Measurements from ENCODE around the gene LYRM4. TPM values are rescaled to one million over a fixed set of nuclear protein-coding genes. Genes with fewer than 3 reads are reported as not detected.
"Not testable (repeated sequence)": the region's sequence is repeated elsewhere in the genome, so short reads cannot be mapped to it uniquely, and the experiment has no call there.

Gene LYRM4
- total and polyA plus RNA-seq, 4 donors, result 15.2 to 23.2 (median 19.1) TPM

DNA sequence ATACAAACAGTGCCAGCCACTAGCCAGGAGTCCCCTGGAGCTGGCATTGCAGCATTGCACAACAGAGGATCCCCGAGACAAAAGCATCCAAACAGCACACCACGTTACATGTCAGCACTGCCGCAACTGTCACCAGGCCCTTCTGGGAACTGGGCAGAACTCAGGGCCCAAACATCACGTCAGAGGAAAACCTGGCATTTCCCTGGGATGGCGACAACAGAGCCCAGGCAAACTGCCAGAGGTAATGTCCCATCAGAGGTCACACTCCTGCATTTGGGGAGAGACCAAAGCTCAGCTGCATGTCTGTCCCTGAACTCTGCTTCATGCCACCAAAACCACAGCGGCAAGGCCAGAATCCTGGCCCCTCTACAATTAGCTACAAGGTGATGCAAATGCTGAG lies 139.3 kb downstream of the LYRM4 start:
- Histone ChIP-seq H3K4me3 (no peak overlapping the region), H3K9me3 (ENCODE audit: control insufficient read depth in 4 of 4, insufficient read depth in 3 of 4, low read length in 3 of 4) (no peaks in the 10 kb centered on the region), H3K9ac (ENCODE audit: insufficient read depth in 1 of 2, low read length in 2 of 2) (no peak overlapping the region), H3K27ac (ENCODE audit: low read depth in 1 of 2, low read length in 1 of 2) (no peak overlapping the region), H3K4me1 (ENCODE audit: control insufficient read depth in 5 of 5, insufficient read depth in 5 of 5, low read length in 5 of 5) (peaks cover 0 to 13% (median 0%) of the 10 kb centered on the region in 5 donors), H3K27me3 (ENCODE audit: control insufficient read depth in 3 of 3, insufficient read depth in 3 of 3, low read length in 2 of 3) (no peaks in the 10 kb centered on the region), H3K36me3 (ENCODE audit: control insufficient read depth in 4 of 4, insufficient read depth in 4 of 4, low read length in 4 of 4) (no peaks in the 10 kb centered on the region)
- TF ChIP-seq, protein P1, sequence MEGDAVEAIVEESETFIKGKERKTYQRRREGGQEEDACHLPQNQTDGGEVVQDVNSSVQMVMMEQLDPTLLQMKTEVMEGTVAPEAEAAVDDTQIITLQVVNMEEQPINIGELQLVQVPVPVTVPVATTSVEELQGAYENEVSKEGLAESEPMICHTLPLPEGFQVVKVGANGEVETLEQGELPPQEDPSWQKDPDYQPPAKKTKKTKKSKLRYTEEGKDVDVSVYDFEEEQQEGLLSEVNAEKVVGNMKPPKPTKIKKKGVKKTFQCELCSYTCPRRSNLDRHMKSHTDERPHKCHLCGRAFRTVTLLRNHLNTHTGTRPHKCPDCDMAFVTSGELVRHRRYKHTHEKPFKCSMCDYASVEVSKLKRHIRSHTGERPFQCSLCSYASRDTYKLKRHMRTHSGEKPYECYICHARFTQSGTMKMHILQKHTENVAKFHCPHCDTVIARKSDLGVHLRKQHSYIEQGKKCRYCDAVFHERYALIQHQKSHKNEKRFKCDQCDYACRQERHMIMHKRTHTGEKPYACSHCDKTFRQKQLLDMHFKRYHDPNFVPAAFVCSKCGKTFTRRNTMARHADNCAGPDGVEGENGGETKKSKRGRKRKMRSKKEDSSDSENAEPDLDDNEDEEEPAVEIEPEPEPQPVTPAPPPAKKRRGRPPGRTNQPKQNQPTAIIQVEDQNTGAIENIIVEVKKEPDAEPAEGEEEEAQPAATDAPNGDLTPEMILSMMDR (IDR thresholded peaks at IDR 0.05; ENCODE audit: control extremely low read depth, extremely low read depth), result no peak
- DNase-seq (no peak), ATAC-seq (ENCODE audit: insufficient read depth, low FRiP score) (no peak)
- WGBS, 2 donors, result 56 to 75% methylated on average over 6 of the region's 6 CpGs

DNA sequence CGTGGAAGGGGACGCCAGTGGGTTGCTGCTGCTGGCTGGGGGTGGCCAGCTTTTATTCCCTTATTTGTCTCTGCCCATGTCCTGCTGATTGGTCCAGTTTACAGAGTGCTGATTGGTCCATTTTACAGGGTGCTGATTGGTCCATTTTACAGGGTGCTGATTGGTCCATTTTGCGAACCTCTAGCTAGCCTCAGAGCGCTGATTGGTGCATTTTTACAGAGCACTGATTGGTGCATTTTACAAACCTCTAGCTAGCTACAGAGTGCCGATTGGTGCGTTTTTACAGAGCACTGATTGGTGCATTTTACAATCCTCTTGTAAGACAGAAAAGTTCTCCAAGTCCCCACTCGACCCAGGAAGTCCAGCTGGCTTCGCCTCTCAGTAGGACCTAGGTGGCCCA lies 140.2 kb downstream of the LYRM4 start:
- not testable (repeated sequence) for H3K27ac ChIP-seq (ENCODE audit: low read depth in 1 of 2, low read length in 1 of 2); ATAC-seq (ENCODE audit: insufficient read depth, low FRiP score); H3K4me3 ChIP-seq; H3K9ac ChIP-seq (ENCODE audit: insufficient read depth in 1 of 2, low read length in 2 of 2); DNase-seq; H3K27me3 ChIP-seq (ENCODE audit: control insufficient read depth in 3 of 3, insufficient read depth in 3 of 3, low read length in 2 of 3); H3K9me3 ChIP-seq (ENCODE audit: control insufficient read depth in 4 of 4, insufficient read depth in 3 of 4, low read length in 3 of 4); H3K36me3 ChIP-seq (ENCODE audit: control insufficient read depth in 4 of 4, insufficient read depth in 4 of 4, low read length in 4 of 4)
- peaks cover 0 to 13% (median 0%) of the 10 kb centered on the region in 5 donors for H3K4me1 ChIP-seq (ENCODE audit: control insufficient read depth in 5 of 5, insufficient read depth in 5 of 5, low read length in 5 of 5)
- WGBS, 2 donors, result 95 to 99% methylated on average over 8 of the region's 8 CpGs

DNA sequence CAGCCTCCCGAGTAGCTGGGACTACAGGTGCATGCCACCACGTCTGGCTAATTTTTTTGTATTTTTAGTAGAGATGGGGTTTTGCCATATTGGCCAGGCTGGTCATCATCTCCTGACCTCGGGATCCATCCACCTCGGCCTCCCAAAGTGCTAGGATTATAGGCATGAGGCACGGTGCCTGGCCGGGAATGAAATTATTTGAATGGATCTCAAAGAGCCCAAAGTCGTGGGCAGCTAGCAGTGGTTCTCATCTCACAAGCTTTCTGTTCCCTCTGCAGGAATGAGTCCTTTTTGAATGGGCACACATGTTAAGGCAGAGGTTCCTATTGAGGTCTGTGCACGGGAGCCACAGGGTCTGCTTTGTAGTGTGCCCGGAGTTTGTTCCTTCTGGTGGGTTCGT lies 140.7 kb downstream of the LYRM4 start:
- no peaks in the 10 kb centered on the region for H3K27me3 ChIP-seq (ENCODE audit: control insufficient read depth in 3 of 3, insufficient read depth in 3 of 3, low read length in 2 of 3)
- DNase-seq (no peak), ATAC-seq (ENCODE audit: insufficient read depth, low FRiP score) (no peak)
- H3K9me3 ChIP-seq (ENCODE audit: control insufficient read depth in 4 of 4, insufficient read depth in 3 of 4, low read length in 3 of 4), result no peaks in the 10 kb centered on the region
- peaks cover 0 to 13% (median 3%) of the 10 kb centered on the region in 5 donors for H3K4me1 ChIP-seq (ENCODE audit: control insufficient read depth in 5 of 5, insufficient read depth in 5 of 5, low read length in 5 of 5)
- H3K36me3 ChIP-seq (ENCODE audit: control insufficient read depth in 4 of 4, insufficient read depth in 4 of 4, low read length in 4 of 4), result no peaks in the 10 kb centered on the region
- 89 to 94% methylated on average over 10 of the region's 10 CpGs for WGBS, 2 donors
- no peak overlapping the region for H3K27ac ChIP-seq (ENCODE audit: low read depth in 1 of 2, low read length in 1 of 2)
- TF ChIP-seq, protein P1 (IDR thresholded peaks at IDR 0.05; ENCODE audit: control extremely low read depth, extremely low read depth), result no peak
- H3K9ac ChIP-seq (ENCODE audit: insufficient read depth in 1 of 2, low read length in 2 of 2), result no peak overlapping the region
- no peak overlapping the region for H3K4me3 ChIP-seq

DNA sequence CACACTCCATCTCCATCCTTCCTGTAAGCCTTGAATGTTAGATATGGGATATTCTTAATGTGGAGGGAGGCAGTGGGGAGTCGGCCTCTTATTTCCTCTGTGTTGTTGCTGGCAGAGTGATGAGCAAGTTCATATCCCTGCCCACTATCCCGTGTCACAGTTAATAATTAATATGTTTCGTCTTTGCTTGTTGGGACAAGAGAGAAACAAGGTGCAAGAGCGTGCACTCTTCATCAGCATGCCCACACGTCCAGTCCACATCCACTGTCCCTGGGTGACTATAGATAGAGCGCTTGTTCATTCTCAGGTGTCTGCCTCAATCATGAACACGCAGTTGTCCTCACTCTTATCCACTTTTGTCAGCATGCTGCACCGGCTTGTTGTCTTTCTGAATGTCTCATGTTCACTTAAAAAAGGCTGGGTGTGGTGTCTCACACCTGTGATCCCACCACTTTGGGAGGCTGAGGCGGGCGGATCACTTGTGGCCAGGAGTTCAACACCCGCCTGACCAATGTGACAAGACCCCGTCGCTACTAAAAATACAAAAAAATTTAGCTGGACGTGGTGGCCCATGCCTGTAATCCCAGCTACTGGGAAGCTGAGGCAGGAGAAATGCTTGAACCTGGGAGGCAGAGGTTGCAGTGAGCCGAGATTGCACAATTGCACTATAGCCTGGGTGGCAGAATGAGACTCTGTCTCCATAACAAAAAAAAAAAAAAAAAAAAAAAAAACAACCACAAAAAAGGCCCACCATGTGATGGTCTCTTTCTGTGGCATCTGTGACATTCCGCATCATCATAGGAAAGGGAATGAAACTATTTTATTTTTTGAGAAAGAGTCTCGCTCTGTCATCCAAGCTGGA lies 141.4 kb downstream of the LYRM4 start:
- no peaks in the 10 kb centered on the region for H3K36me3 ChIP-seq (ENCODE audit: control insufficient read depth in 4 of 4, insufficient read depth in 4 of 4, low read length in 4 of 4)
- H3K27me3 ChIP-seq (ENCODE audit: control insufficient read depth in 3 of 3, insufficient read depth in 3 of 3, low read length in 2 of 3), result no peaks in the 10 kb centered on the region
- no peaks in the 10 kb centered on the region for H3K9me3 ChIP-seq (ENCODE audit: control insufficient read depth in 4 of 4, insufficient read depth in 3 of 4, low read length in 3 of 4)
- DNase-seq (no peak), ATAC-seq (ENCODE audit: insufficient read depth, low FRiP score) (no peak)
- no peak overlapping the region for H3K27ac ChIP-seq (ENCODE audit: low read depth in 1 of 2, low read length in 1 of 2)
- peaks cover 0 to 13% (median 3%) of the 10 kb centered on the region in 5 donors for H3K4me1 ChIP-seq (ENCODE audit: control insufficient read depth in 5 of 5, insufficient read depth in 5 of 5, low read length in 5 of 5)
- no peak overlapping the region for H3K4me3 ChIP-seq
- H3K9ac ChIP-seq (ENCODE audit: insufficient read depth in 1 of 2, low read length in 2 of 2), result no peak overlapping the region
- TF ChIP-seq, protein P1 (IDR thresholded peaks at IDR 0.05; ENCODE audit: control extremely low read depth, extremely low read depth), result no peak
- 92 to 93% methylated on average over 17 of the region's 17 CpGs for WGBS, 2 donors

All from lung (tissue), 12 donors.